Liver (tissue), 9 donors: ENCODE measurements around the gene GPR132. TPM values are rescaled to one million over a fixed set of nuclear protein-coding genes. Genes with fewer than 3 reads are reported as not detected.

ENCODE experiments used
- DNase-seq: peaks from one replicate; pipeline ENCODE4 v3.0.0-alpha.2; 2017; ENCODE audit warnings: low spot score
- H3K27ac ChIP-seq, 2 donors: one replicate each; pipeline ENCODE4 v1.7.0; 2013; ENCODE audit warnings: inconsistent platforms in 2 of 2, low read length in 2 of 2, control low read depth in 1 of 2, low read depth in 1 of 2, mild to moderate bottlenecking in 1 of 2
- H3K27me3 ChIP-seq, 4 donors: one replicate each; pipeline versions ENCODE4 v1.6.1 to v1.7.0; 2013; ENCODE audit warnings: low read length in 3 of 4, inconsistent platforms in 1 of 4, mild to moderate bottlenecking in 1 of 4, moderate library complexity in 1 of 4; ENCODE audit not compliant: control insufficient read depth in 4 of 4, insufficient read depth in 4 of 4
- H3K36me3 ChIP-seq, 4 donors: one replicate each; pipeline versions ENCODE4 v1.6.1 to v1.7.0; 2013; ENCODE audit warnings: low read length in 3 of 4, mild to moderate bottlenecking in 3 of 4, low read depth in 1 of 4, moderate library complexity in 1 of 4; ENCODE audit not compliant: control insufficient read depth in 4 of 4, insufficient read depth in 3 of 4
- H3K4me1 ChIP-seq, 4 donors: one replicate each; pipeline versions ENCODE4 v1.6.1 to v1.7.0; 2013; ENCODE audit warnings: low read length in 3 of 4, mild to moderate bottlenecking in 3 of 4, moderate library complexity in 1 of 4; ENCODE audit not compliant: control insufficient read depth in 4 of 4, insufficient read depth in 4 of 4
- H3K4me3 ChIP-seq, 3 donors: one replicate each; pipeline versions ENCODE4 v1.6.1 to v1.7.0; 2013; ENCODE audit warnings: low read length in 3 of 3, control low read depth in 1 of 3, low read depth in 1 of 3, mild to moderate bottlenecking in 1 of 3
- H3K9ac ChIP-seq, 2 donors: one replicate each; pipeline ENCODE4 v1.7.0; 2013; ENCODE audit warnings: low read length in 2 of 2, mild to moderate bottlenecking in 2 of 2, moderate library complexity in 2 of 2, control low read depth in 1 of 2, low read depth in 1 of 2
- H3K9me3 ChIP-seq, 4 donors: one replicate each; pipeline versions ENCODE4 v1.6.1 to v1.7.0; 2013; ENCODE audit warnings: low read length in 3 of 4; ENCODE audit not compliant: control insufficient read depth in 4 of 4
- ATF3 ChIP-seq: IDR thresholded peaks from 2 replicates; pipeline ENCODE4 v1.6.1; 2016; ENCODE audit warnings: antibody characterized with exemption
- EGR1 ChIP-seq, 2 donors: IDR thresholded peaks; 2 replicates each; pipeline ENCODE4 v1.6.1; 2016 to 2018; ENCODE audit warnings: antibody characterized with exemption in 2 of 2, low read depth in 2 of 2
- FOXA1 ChIP-seq: IDR thresholded peaks from 2 replicates; pipeline ENCODE4 v1.6.1; 2016; ENCODE audit warnings: antibody characterized with exemption
- FOXA2 ChIP-seq: IDR thresholded peaks from 2 replicates; pipeline ENCODE4 v1.6.1; 2016; ENCODE audit warnings: antibody characterized with exemption
- GABPA ChIP-seq, 2 donors: IDR thresholded peaks in 1 of 2; conservative IDR thresholded peaks in 1 of 2; 2 replicates each; pipeline ENCODE4 v1.6.1; 2016; ENCODE audit warnings: antibody characterized with exemption in 2 of 2, mild to moderate bottlenecking in 1 of 2, moderate library complexity in 1 of 2
- HNF4A ChIP-seq, 2 donors: conservative IDR thresholded peaks; 2 replicates each; pipeline ENCODE4 v1.6.1; 2016; ENCODE audit warnings: antibody characterized with exemption in 2 of 2, mild to moderate bottlenecking in 2 of 2
- HNF4G ChIP-seq: IDR thresholded peaks from 2 replicates; pipeline ENCODE4 v1.6.1; 2016; ENCODE audit warnings: antibody characterized with exemption
- JUND ChIP-seq, 2 donors: IDR thresholded peaks; 2 replicates each; pipeline ENCODE4 v1.6.1; 2016; ENCODE audit warnings: antibody characterized with exemption in 2 of 2
- NR2F2 ChIP-seq: IDR thresholded peaks from 2 replicates; pipeline ENCODE4 v1.6.1; 2016; ENCODE audit warnings: antibody characterized with exemption
- RAD21 ChIP-seq, 2 donors: IDR thresholded peaks; 2 replicates each; pipeline ENCODE4 v1.6.1; 2016; ENCODE audit warnings: antibody characterized with exemption in 2 of 2, mild to moderate bottlenecking in 2 of 2
- RXRA ChIP-seq, 2 donors: IDR thresholded peaks; 2 replicates each; pipeline ENCODE4 v1.6.1; 2017 to 2018; ENCODE audit warnings: antibody characterized with exemption in 2 of 2, mild to moderate bottlenecking in 1 of 2
- SP1 ChIP-seq: IDR thresholded peaks from 2 replicates; pipeline ENCODE4 v1.6.1; 2018; ENCODE audit warnings: antibody characterized with exemption, mild to moderate bottlenecking
- TAF1 ChIP-seq: conservative IDR thresholded peaks from 2 replicates; pipeline ENCODE4 v1.6.1; 2016; ENCODE audit warnings: antibody characterized with exemption, mild to moderate bottlenecking
- YY1 ChIP-seq: IDR thresholded peaks from 2 replicates; pipeline ENCODE4 v1.6.1; 2016; ENCODE audit warnings: antibody characterized with exemption, mild to moderate bottlenecking
- ZBTB33 ChIP-seq: IDR thresholded peaks from 2 replicates; pipeline ENCODE4 v1.6.1; 2016; ENCODE audit warnings: antibody characterized with exemption
- WGBS: extraction: QIAGEN DNeasy Blood & Tissue Kit; methylation state at CpG from one replicate; pipeline ENCODE4 v1.1.7; 2013; 5-methylcytosine and 5-hydroxymethylcytosine counted together
- polyA plus RNA-seq, 2 donors: library from polyadenylated mRNA; stranded (reverse) in 1 of 2; unstranded in 1 of 2; fragments of 200-250 nt in 1 of 2; fragments of >200 nt in 1 of 2; fragmentation: Nextera tagmentation in 1 of 2; extraction: Ambion mirVana in 1 of 2; gene quantifications; one replicate each; pipeline versions ENCODE4 v1.2.1 to v1.2.3, GENCODE V29; 2013 to 2015
- total RNA-seq, 2 donors: library from RNA; depleted of rRNA; stranded (reverse); fragments of >200 nt; gene quantifications; one replicate each; pipeline ENCODE4 v1.2.3, GENCODE V29; 2014
- TF ChIP-seq, protein P1 (sequence below): IDR thresholded peaks from 2 replicates; pipeline ENCODE4 v1.6.1; 2016; ENCODE audit warnings: antibody characterized with exemption, mild to moderate bottlenecking
- TF ChIP-seq, protein P2 (sequence below): IDR thresholded peaks from 2 replicates; pipeline ENCODE4 v1.6.1; 2016; ENCODE audit warnings: antibody characterized with exemption
- TF ChIP-seq, protein P3 (sequence below): fragments of 150-350 bp; IDR thresholded peaks from 2 replicates; pipeline ENCODE4 v1.5.1; 2017; ENCODE audit warnings: improper control_type of control experiment, low read depth, low read length; ENCODE audit not compliant: missing input control
- donor health status: healthy.
- donor health status: healthy.
- donor health status: healthy.
- donor health status: healthy.
- donor health status: healthy.

The GPR132 gene
- total and polyA plus RNA-seq, 4 donors: 0.32 to 1.2 (median 0.75) TPM

DNA sequence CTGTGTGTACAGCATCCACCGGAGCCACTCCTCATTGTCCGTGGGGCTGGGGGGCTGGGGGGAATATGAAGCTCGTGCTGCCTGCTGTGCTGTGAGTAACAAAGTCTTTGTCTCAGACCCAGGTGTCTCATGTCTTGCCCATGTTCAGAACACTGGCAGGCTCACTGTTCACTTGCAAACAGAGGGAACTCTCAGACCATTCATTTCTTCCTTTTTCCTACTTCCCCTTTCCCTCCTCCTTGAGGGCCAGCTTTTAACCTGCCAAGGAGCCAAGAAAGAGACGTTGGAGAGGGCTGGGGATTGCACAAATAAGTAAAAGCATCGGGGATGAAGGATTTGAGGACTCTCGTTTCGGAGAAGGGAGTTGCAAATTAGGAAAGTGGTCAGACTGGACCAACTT is 21.6 kb downstream of the GPR132 start:
- 67% methylated on average over 7 of the region's 7 CpGs for WGBS
- Histone ChIP-seq H3K27ac (no peak overlapping the region), H3K9me3 (no peaks in the 10 kb centered on the region), H3K4me3 (no peak overlapping the region), H3K9ac (no peak overlapping the region), H3K27me3 (no peaks in the 10 kb centered on the region), H3K36me3 (no peaks in the 10 kb centered on the region), H3K4me1 (peaks cover 0 to 3% (median 1%) of the 10 kb centered on the region in 4 donors)
- TF ChIP-seq ATF3: no peak
- TF ChIP-seq SP1: no peak
- TF ChIP-seq ZBTB33: no peak
- no peak for TF ChIP-seq RXRA (IDR thresholded peaks at IDR 0.05)
- TF ChIP-seq YY1: no peak
- TF ChIP-seq FOXA2: no peak
- TF ChIP-seq, protein P1, sequence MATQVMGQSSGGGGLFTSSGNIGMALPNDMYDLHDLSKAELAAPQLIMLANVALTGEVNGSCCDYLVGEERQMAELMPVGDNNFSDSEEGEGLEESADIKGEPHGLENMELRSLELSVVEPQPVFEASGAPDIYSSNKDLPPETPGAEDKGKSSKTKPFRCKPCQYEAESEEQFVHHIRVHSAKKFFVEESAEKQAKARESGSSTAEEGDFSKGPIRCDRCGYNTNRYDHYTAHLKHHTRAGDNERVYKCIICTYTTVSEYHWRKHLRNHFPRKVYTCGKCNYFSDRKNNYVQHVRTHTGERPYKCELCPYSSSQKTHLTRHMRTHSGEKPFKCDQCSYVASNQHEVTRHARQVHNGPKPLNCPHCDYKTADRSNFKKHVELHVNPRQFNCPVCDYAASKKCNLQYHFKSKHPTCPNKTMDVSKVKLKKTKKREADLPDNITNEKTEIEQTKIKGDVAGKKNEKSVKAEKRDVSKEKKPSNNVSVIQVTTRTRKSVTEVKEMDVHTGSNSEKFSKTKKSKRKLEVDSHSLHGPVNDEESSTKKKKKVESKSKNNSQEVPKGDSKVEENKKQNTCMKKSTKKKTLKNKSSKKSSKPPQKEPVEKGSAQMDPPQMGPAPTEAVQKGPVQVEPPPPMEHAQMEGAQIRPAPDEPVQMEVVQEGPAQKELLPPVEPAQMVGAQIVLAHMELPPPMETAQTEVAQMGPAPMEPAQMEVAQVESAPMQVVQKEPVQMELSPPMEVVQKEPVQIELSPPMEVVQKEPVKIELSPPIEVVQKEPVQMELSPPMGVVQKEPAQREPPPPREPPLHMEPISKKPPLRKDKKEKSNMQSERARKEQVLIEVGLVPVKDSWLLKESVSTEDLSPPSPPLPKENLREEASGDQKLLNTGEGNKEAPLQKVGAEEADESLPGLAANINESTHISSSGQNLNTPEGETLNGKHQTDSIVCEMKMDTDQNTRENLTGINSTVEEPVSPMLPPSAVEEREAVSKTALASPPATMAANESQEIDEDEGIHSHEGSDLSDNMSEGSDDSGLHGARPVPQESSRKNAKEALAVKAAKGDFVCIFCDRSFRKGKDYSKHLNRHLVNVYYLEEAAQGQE: no peak
- TF ChIP-seq TAF1: no peak
- no peak for TF ChIP-seq JUND (IDR thresholded peaks at IDR 0.05)
- TF ChIP-seq, protein P2, sequence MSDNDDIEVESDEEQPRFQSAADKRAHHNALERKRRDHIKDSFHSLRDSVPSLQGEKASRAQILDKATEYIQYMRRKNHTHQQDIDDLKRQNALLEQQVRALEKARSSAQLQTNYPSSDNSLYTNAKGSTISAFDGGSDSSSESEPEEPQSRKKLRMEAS: no peak
- TF ChIP-seq EGR1 (IDR thresholded peaks at IDR 0.05; ENCODE audit: low read depth in 2 of 2): no peak
- TF ChIP-seq HNF4G: no peak
- TF ChIP-seq RAD21 (IDR thresholded peaks at IDR 0.05): no peak
- TF ChIP-seq FOXA1: no peak
- TF ChIP-seq HNF4A (conservative IDR thresholded peaks at IDR 0.05): no peak
- TF ChIP-seq GABPA (IDR thresholded peaks at IDR 0.05 in 1 of 2, conservative IDR thresholded peaks at IDR 0.05 in 1 of 2): no peak
- TF ChIP-seq, protein P3, sequence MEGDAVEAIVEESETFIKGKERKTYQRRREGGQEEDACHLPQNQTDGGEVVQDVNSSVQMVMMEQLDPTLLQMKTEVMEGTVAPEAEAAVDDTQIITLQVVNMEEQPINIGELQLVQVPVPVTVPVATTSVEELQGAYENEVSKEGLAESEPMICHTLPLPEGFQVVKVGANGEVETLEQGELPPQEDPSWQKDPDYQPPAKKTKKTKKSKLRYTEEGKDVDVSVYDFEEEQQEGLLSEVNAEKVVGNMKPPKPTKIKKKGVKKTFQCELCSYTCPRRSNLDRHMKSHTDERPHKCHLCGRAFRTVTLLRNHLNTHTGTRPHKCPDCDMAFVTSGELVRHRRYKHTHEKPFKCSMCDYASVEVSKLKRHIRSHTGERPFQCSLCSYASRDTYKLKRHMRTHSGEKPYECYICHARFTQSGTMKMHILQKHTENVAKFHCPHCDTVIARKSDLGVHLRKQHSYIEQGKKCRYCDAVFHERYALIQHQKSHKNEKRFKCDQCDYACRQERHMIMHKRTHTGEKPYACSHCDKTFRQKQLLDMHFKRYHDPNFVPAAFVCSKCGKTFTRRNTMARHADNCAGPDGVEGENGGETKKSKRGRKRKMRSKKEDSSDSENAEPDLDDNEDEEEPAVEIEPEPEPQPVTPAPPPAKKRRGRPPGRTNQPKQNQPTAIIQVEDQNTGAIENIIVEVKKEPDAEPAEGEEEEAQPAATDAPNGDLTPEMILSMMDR: no peak
- no peak for TF ChIP-seq NR2F2
- no peak for DNase-seq
